Measurements from ENCODE around the gene EEF1AKMT3.

EEF1AKMT3 gene

DNA sequence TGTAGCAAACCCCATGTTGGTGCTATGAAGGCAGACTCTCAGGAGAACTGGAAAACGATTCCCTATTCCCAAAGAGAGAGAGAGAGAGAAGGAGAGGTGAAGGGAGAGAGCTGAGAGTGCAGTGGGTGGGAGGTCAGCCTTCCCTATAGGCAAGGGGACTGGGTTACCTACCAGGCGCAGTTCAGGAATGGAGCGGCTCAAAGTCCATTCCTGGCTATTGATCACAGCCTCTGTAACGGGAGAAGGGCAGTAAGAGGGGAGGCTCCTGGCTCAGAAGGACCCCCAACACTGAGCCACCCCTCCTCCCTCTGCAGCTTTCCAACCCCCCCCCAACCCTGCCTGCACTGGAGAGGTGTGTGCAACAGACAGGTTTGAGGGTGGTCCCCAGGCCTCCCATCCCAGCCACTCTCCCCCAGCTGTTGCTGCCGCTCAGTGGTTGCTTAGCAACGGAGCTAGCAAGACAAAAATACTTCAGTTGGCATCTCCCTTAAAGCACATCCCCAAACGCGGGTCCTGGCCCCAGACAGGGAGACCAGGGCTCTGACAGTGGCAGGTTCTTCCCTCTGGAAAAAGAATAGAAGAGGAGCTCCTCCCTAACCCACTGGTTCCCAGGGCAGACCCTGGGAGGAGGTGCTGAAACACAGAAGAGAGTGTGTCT lies 37.1 kb upstream of the EEF1AKMT3 start:
- DNase-seq: no peak

DNA sequence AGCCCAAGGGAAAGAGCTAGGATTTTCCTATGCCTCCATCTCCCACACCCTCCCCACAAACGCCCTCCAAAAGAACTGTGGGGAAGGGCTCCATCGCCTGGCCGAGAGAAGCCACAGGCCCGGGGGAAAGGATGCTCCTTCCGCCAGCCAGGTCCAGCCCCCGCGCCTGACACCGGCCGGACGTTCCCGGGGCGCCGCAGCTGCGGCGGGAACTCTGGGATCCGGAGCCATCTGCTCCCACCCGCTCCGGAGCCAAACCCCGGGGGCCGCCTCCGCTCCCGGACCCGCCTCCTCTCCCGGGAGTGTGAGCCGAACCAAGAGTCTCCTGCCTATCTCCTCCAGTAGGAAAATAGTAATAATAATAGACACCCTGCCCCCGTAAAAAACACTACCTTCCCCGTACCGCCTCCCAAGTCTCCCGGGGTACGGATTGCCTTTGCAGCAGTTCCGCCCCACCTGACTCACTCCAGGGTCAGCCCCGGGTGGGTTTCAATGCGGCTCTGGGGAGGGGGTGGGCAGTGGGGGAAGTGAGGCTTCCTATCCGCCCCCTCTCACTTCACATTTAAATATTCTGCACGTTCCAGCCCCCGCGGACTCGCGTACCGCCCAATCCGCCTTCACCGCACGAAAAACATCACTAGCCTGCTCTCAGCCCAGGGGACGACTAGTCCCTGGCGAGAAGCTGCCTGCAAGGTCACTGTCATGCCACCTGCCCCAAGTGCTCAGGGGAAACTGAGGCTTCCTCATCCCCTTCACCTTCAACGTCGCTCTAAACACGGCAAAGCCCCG lies 36.3 kb upstream of the EEF1AKMT3 start:
- DNase-seq: peak; percentile 36

GRCh38 chr12:57736741-57737466 lies 35.5 kb upstream of the EEF1AKMT3 start:
- no peak for DNase-seq

DNA sequence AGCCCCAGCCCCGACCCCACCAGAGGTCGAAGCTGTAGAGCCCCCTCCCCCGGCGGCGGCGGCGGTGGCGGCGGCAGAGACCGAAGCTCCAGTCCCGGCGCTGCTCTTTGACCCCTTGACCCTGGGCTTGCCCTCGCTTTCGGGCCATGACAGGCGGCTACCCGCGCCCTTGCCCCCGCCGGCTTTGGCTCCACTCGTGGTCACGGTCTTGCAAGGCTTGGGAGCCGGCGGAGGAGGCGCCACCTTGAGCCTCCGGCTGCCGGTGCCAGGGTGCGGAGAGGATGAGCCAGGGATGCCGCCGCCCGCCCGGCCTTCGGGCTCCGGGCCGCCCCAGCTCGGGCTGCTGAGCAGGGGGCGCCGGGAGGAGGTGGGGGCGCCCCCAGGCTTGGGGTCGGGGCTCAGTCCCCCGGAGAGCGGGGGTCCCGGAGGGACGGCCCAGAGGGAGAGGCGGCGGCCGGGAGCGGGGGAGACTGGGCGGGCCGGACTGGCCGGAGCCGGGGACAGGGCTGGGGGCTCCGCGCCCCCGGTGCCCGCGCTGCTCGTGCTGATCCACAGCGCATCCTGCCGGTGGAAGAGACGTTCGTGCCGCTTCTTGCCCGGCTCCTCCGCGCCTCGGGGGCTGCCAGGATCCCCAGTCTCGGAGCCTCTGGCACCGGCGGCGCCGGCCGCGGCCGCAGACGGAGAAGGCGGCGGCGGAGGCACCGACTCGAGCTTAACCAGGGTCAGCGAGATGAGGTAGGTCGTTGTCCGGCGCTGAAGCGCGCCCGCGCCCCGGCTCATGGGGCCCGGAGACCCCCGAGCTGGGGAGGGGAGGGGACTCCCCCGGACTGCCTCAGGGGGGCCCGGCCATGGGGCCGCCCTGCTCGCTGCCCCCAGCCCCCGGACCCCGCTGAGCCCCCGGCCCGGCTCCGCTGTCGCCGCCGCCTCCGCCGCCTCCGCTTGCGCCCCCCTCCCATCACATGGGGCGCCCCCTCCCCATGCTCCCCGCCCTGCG lies 34.6 kb upstream of the EEF1AKMT3 start:
- DNase-seq: no peak

- no peak for DNase-seq
Observed at GRCh38 chr12:57738661-57739237, 33.7 kb upstream of the EEF1AKMT3 start, which contains the start of gene AGAP2. Gene AGAP2 (minus strand): TSS chr12:57738742. CDS start chr12:57738246, 496 bp downstream.

- DNase-seq: no peak
Observed at GRCh38 chr12:57739387-57739786, 33.0 kb upstream of the EEF1AKMT3 start.

- DNase-seq: no peak
Observed at GRCh38 chr12:57739914-57740538, 32.4 kb upstream of the EEF1AKMT3 start.

- DNase-seq: no peak
Observed at GRCh38 chr12:57740656-57741412, 31.6 kb upstream of the EEF1AKMT3 start.

DNA sequence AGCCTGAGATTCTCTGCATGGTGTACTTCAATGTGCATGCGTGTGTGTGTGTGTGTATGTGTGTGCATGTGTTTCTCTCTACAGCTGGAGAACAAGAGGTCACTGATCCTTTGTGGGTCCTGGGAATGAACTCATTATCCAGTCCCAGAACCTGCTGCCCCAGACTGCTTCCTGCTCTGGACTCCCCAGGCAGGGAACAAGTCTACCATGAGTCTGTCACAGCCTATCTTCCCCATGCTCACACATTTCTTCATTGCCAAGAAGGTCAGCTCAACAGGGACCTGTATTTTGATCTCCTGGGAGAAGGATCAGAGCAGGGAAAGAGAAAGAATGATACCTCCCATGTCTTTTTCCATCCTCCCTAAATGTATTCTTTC lies 31.0 kb upstream of the EEF1AKMT3 start:
- DNase-seq: no peak

DNA sequence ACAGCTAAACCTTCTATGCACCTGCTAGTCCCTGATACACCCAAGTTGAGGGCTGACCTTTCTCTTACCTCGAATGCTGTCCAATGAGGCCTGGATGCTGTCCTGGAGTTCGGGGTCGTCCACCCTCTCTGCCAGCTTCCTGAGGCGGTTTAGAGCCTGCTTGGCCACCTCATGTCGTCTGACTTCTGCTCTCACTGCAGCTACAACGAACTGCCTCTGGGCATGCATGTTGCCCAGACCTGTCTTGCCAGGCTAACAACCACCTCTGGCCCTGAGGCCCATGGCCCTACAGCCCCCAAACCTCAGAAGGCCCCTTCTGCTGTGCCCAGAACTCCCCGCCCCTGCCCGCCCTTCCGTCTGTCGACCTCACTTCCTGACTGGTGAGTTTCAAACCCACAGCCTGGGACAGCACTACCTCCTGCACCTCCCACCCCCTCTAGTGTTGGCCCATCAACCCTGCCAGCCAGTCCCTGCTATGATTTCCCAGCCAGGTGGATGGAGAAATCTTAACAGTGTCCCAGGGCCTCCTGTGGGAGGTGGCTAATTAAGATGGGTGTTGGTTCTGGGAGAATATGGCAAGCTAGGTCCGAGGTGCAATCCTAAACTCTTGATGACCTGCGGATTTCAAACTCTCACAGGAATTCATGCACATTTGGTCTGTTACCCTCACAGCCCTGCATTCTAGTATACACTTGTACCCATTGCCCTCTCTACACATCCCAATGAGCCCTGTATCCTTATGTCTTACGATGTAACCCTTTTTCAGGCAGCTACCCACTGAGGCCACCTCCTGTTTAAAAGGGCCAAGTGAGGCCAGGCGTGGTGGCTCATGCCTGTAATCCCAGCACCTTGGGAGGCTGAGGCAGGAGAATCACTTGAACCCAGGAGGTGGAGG lies 30.3 kb upstream of the EEF1AKMT3 start:
- no peak for DNase-seq

- no peak for DNase-seq
Observed at GRCh38 chr12:57743769-57744168, 28.6 kb upstream of the EEF1AKMT3 start.

DNA sequence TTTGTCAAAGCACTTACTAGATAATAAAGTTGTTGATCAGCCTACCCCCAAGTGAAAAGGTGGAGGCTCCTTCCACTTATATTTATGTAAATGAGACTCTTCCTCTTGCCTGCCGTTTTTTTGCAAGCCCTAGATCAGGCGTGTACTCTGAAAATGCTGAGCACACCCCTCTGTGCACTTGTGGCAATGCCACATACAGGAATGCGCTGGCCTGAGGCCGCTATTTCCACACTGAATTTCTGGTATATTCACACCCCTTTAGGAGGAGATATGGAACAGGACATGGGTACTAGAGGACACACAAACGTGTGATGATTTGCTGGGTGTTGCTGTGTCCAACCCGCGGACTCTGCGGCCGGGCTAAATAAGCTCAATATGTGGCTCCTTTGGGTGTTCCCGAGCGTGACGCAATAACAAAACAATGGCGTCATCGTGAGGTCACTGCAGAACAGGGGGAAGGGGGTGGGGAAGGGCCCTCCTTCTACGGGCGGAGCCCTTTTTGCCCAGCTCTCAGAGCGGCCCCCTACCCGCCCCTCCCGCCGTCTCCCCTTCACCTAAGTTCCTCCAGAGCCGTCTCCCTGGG lies 28.1 kb upstream of the EEF1AKMT3 start:
- peak; percentile 88 for DNase-seq

- peak; percentile 99 for DNase-seq
Observed at GRCh38 chr12:57744777-57745484, 27.5 kb upstream of the EEF1AKMT3 start, which contains the start of gene TSPAN31. Gene TSPAN31 (plus strand): TSS chr12:57745039. CDS start chr12:57745155, 116 bp downstream.

GRCh38 chr12:57745485-57745881 lies 26.9 kb upstream of the EEF1AKMT3 start:
- no peak for DNase-seq

DNA sequence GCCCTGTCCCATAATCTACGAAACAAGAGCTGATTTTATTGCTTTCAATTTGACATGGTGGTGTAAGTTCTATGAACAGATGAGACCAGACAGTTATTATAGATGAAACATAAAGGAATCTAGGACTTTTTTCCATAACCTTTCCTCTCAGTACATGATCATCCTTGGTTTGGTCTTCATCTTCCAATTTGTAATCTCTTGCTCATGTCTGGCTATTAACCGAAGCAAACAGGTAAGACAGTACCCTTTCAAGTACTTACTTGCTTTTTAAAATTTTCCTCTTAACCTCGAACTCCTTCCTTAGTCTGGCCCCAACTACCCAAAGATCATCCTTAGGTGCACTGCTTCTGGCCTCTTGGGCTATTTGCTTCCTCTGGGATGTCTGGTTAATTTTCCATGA lies 26.4 kb upstream of the EEF1AKMT3 start:
- no peak for DNase-seq

DNA sequence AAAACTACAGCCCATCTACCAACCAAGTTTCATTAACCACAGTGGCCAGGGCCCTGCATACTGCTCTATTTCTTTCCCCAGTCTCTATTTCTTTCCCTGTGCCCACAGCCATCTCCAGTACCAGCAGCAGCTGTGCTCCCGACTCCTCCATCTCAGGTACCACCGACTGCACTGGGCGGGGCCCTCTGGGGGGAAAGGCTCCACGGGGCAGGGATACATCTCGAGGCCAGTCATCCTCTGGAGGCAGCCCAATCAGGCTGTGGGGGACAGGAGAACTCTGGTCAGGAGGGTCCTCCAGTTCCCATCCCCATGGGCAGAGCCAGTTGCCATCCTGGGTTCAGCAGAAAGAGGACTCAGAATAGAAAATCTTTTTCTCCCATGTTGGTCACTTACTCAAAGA lies 23.4 kb upstream of the EEF1AKMT3 start:
- no peak for DNase-seq

GRCh38 chr12:57750561-57751431 lies 21.6 kb upstream of the EEF1AKMT3 start:
- no peak for DNase-seq

Data from fibroblast of skin of scalp (primary cell).